ENCODE measurements around the gene CCR9.

Gene CCR9

GRCh38 chr3:45873638-45874037 is 12.7 kb upstream of the CCR9 start:
- DNase-seq, result no peak

GRCh38 chr3:45874677-45875346 is 11.5 kb upstream of the CCR9 start:
- no peak for DNase-seq

GRCh38 chr3:45878124-45878523 is 8.2 kb upstream of the CCR9 start:
- no peak for DNase-seq

- no peak for DNase-seq
Measured at GRCh38 chr3:45880725-45881077, 5.6 kb upstream of the CCR9 start.

GRCh38 chr3:45881078-45882022 is 5.0 kb upstream of the CCR9 start:
- DNase-seq, result no peak

- DNase-seq, result no peak
Measured at GRCh38 chr3:45884368-45885201, 1.8 kb upstream of the CCR9 start.

- no peak for DNase-seq
Measured at GRCh38 chr3:45887285-45887684, 942 bp downstream of the CCR9 start.

GRCh38 chr3:45887759-45888511 is 1.6 kb downstream of the CCR9 start:
- no peak for DNase-seq

- no peak for DNase-seq
Measured at GRCh38 chr3:45889337-45889736, 3.0 kb downstream of the CCR9 start.

GRCh38 chr3:45890405-45890804 is 4.1 kb downstream of the CCR9 start:
- DNase-seq, result peak; percentile 5

GRCh38 chr3:45892161-45892560 is 5.8 kb downstream of the CCR9 start:
- no peak for DNase-seq

- no peak for DNase-seq
Measured at GRCh38 chr3:45894015-45894414, 7.7 kb downstream of the CCR9 start.

- no peak for DNase-seq
Measured at GRCh38 chr3:45895686-45896468, 9.5 kb downstream of the CCR9 start.

GRCh38 chr3:45896956-45897355 is 10.6 kb downstream of the CCR9 start:
- DNase-seq, result no peak

GRCh38 chr3:45904931-45905330 is 18.6 kb downstream of the CCR9 start:
- DNase-seq, result no peak

GRCh38 chr3:45905755-45906154 is 19.4 kb downstream of the CCR9 start:
- DNase-seq, result no peak

- DNase-seq, result no peak
Measured at GRCh38 chr3:45906681-45907407, 20.5 kb downstream of the CCR9 start.

GRCh38 chr3:45907769-45908705 is 21.7 kb downstream of the CCR9 start:
- DNase-seq, result no peak

- DNase-seq, result no peak
Measured at GRCh38 chr3:45908761-45909160, 22.4 kb downstream of the CCR9 start.

GRCh38 chr3:45909542-45909941 is 23.2 kb downstream of the CCR9 start:
- DNase-seq, result no peak

Data from NCI-H1436 (cell line).